GM12878 (cell line): ENCODE measurements around the gene OR52N4. TPM values are rescaled to one million over a fixed set of nuclear protein-coding genes. Genes with fewer than 3 reads are reported as not detected.

Source experiments
- BACH1 ChIP-seq: fragments of 450-650 bp; IDR thresholded peaks from 2 replicates; pipeline ENCODE4 v1.6.1; 2017; ENCODE audit warnings: mild to moderate bottlenecking, borderline replicate concordance
- CEBPB ChIP-seq, 2 experiments: fragments of 150-350 bp in 1 of 2; IDR thresholded peaks; 2 replicates each; pipeline ENCODE4 v1.6.1; 2012 to 2014; ENCODE audit warnings: low read depth in 2 of 2, low read length in 2 of 2, borderline replicate concordance in 1 of 2, inconsistent platforms in 1 of 2
- EED ChIP-seq: sonication (generic); IDR thresholded peaks from 2 replicates; pipeline ENCODE4 v1.6.1; 2016; ENCODE audit warnings: antibody characterized with exemption, low read depth
- ETV6 ChIP-seq, 2 experiments: fragments of 450-650 bp in 1 of 2; IDR thresholded peaks in 1 of 2; conservative IDR thresholded peaks in 1 of 2; 2 replicates each; pipeline ENCODE4 v1.6.1; 2014; ENCODE audit warnings: antibody characterized with exemption in 1 of 2, borderline replicate concordance in 1 of 2, low read depth in 1 of 2, mild to moderate bottlenecking in 1 of 2, moderate library complexity in 1 of 2
- MEF2A ChIP-seq: IDR thresholded peaks from 2 replicates; pipeline ENCODE4 v1.6.1; 2011; ENCODE audit warnings: low read depth, mild to moderate bottlenecking, low read length, moderate library complexity; ENCODE audit not compliant: insufficient read depth
- MYB ChIP-seq: fragments of 150-350 bp; IDR thresholded peaks from 2 replicates; pipeline ENCODE4 v1.6.1; 2014; ENCODE audit warnings: mild to moderate bottlenecking, low read depth, low read length, borderline replicate concordance
- NFIC ChIP-seq: IDR thresholded peaks from 2 replicates; pipeline ENCODE4 v1.6.1; 2012; ENCODE audit warnings: low read depth, mild to moderate bottlenecking, inconsistent platforms, low read length, moderate library complexity
- TARDBP ChIP-seq: IDR thresholded peaks from 2 replicates; pipeline ENCODE4 v1.6.1; 2016; ENCODE audit warnings: borderline replicate concordance
- ZNF24 ChIP-seq: fragments of 450-650 bp; IDR thresholded peaks from 2 replicates; pipeline ENCODE4 v1.6.1; 2017; ENCODE audit warnings: antibody characterized with exemption, mild to moderate bottlenecking
- polyA plus RNA-seq, 11 experiments: library from polyadenylated mRNA; depleted of rRNA in 4 of 11; unstranded in 6 of 11; stranded (reverse) in 5 of 11; fragments of >200 nt; fragmentation: Nextera tagmentation in 4 of 11; fragmentation: Illumina TruSeq in 1 of 11; extraction: Ambion mirVana in 4 of 11; extraction: Trizol in 1 of 11; gene quantifications; 1 replicate in 1 of 11; 2 replicates in 10 of 11; pipeline versions ENCODE4 v1.2.1 to v1.2.3, GENCODE V29; 2011 to 2016; ENCODE audit warnings: inconsistent platforms in 2 of 11, missing spikeins in 2 of 11, low read depth in 1 of 11
- total RNA-seq, 4 experiments: library from RNA; depleted of rRNA in 3 of 4; stranded (reverse); fragments of >200 nt in 3 of 4; fragmentation: Illumina TruSeq in 1 of 4; extraction: Trizol in 1 of 4; gene quantifications; 2 replicates each; pipeline versions ENCODE4 v1.2.1 to v1.2.3, GENCODE V29; 2013 to 2021
- TF ChIP-seq, protein P1 (sequence below): fragments of 450-650 bp; formaldehyde crosslinking; IDR thresholded peaks from 2 replicates; pipeline ENCODE4 v1.4.0; 2020; ENCODE audit warnings: mild to moderate bottlenecking, moderate library complexity
- TF ChIP-seq, protein P2 (sequence below): IDR thresholded peaks from 2 replicates; pipeline ENCODE4 v1.6.1; 2011; ENCODE audit warnings: borderline replicate concordance, low read depth, mild to moderate bottlenecking, moderate library complexity, mixed read lengths, low read length; ENCODE audit not compliant: insufficient read depth; ENCODE audit errors: extremely low read length

The OR52N4 gene
- total and polyA plus RNA-seq, 10 of the 15 experiments (the other 5 are each of a cell fraction or from before 2014, with no cell fraction given) = 0.16 to 8.6 (median 0.67) TPM; not detected in 1

DNA sequence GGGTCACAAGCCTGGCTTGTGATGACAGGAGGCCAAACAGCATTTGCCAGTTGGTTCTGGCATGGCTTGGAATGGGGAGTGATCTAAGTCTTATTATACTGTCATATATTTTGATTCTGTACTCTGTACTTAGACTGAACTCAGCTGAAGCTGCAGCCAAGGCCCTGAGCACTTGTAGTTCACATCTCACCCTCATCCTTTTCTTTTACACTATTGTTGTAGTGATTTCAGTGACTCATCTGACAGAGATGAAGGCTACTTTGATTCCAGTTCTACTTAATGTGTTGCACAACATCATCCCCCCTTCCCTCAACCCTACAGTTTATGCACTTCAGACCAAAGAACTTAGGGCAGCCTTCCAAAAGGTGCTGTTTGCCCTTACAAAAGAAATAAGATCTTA, 17.0 kb upstream of the OR52N4 start (continued):
- TF ChIP-seq, protein P1, sequence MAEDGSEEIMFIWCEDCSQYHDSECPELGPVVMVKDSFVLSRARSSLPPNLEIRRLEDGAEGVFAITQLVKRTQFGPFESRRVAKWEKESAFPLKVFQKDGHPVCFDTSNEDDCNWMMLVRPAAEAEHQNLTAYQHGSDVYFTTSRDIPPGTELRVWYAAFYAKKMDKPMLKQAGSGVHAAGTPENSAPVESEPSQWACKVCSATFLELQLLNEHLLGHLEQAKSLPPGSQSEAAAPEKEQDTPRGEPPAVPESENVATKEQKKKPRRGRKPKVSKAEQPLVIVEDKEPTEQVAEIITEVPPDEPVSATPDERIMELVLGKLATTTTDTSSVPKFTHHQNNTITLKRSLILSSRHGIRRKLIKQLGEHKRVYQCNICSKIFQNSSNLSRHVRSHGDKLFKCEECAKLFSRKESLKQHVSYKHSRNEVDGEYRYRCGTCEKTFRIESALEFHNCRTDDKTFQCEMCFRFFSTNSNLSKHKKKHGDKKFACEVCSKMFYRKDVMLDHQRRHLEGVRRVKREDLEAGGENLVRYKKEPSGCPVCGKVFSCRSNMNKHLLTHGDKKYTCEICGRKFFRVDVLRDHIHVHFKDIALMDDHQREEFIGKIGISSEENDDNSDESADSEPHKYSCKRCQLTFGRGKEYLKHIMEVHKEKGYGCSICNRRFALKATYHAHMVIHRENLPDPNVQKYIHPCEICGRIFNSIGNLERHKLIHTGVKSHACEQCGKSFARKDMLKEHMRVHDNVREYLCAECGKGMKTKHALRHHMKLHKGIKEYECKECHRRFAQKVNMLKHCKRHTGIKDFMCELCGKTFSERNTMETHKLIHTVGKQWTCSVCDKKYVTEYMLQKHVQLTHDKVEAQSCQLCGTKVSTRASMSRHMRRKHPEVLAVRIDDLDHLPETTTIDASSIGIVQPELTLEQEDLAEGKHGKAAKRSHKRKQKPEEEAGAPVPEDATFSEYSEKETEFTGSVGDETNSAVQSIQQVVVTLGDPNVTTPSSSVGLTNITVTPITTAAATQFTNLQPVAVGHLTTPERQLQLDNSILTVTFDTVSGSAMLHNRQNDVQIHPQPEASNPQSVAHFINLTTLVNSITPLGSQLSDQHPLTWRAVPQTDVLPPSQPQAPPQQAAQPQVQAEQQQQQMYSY (CRISPR knock-in tag) = no peak
- TF ChIP-seq, protein P2, sequence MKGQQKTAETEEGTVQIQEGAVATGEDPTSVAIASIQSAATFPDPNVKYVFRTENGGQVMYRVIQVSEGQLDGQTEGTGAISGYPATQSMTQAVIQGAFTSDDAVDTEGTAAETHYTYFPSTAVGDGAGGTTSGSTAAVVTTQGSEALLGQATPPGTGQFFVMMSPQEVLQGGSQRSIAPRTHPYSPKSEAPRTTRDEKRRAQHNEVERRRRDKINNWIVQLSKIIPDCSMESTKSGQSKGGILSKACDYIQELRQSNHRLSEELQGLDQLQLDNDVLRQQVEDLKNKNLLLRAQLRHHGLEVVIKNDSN = no peak
- TF ChIP-seq ZNF24 = no peak
- TF ChIP-seq MYB = no peak
- TF ChIP-seq MEF2A = no peak
- no peak for TF ChIP-seq TARDBP
- TF ChIP-seq ETV6 (conservative IDR thresholded peaks at IDR 0.05 in 1 of 2, IDR thresholded peaks at IDR 0.05 in 1 of 2; ENCODE audit: borderline replicate concordance in 1 of 2, low read depth in 1 of 2) = no peak
- no peak for TF ChIP-seq EED
- no peak for TF ChIP-seq BACH1
- no peak for TF ChIP-seq NFIC
- no peak for TF ChIP-seq CEBPB (IDR thresholded peaks at IDR 0.05; ENCODE audit: borderline replicate concordance in 1 of 2, low read depth in 2 of 2, low read length in 2 of 2)
